ENCODE results near the gene MALRD1.

GRCh38 chr10:19728376-19728775 lies 679.8 kb downstream of the MALRD1 start:
- TF ChIP-seq CTCF (IDR thresholded peaks at IDR 0.05): no peak
- TF ChIP-seq POLR2AphosphoS5 (IDR thresholded peaks at IDR 0.05; ENCODE audit: low read depth, low read length): no peak

Measured in Panc1 (cell line).